Neural cell (in vitro differentiated cells): Measurements from ENCODE around the gene IPO13. TPM values are rescaled to one million over a fixed set of nuclear protein-coding genes. Genes with fewer than 3 reads are reported as not detected.

Experiments used
- H2AFZ ChIP-seq: fragments of 200-600, 300-800 bp; sonication (generic), shearing (Covaris generic); 2 replicates; pipeline ENCODE4 v1.6.0; 2014; ENCODE audit warnings: low read depth, mild to moderate bottlenecking, antibody characterized with exemption, low read length, moderate library complexity
- H3F3A ChIP-seq: fragments of 200-600 bp; shearing (Covaris generic); 2 replicates; pipeline ENCODE4 v1.6.1; 2016; ENCODE audit warnings: mild to moderate bottlenecking, moderate library complexity, mixed read lengths, antibody characterized with exemption, low read length; ENCODE audit not compliant: insufficient read depth, poor library complexity, severe bottlenecking
- H3K27ac ChIP-seq: fragments of 200-600, 300-800 bp; sonication (generic), shearing (Covaris generic); 2 replicates; pipeline ENCODE4 v1.5.1; 2014; ENCODE audit warnings: mild to moderate bottlenecking, low read length, moderate library complexity
- H3K27me3 ChIP-seq: fragments of 300-800, 200-600 bp; sonication (generic), shearing (Covaris generic); 2 replicates; pipeline ENCODE4 v1.6.0; 2014; ENCODE audit warnings: mild to moderate bottlenecking, low read depth, low read length, moderate library complexity; ENCODE audit not compliant: insufficient read depth
- H3K36me3 ChIP-seq: fragments of 300-800, 200-600 bp; sonication (generic), shearing (Covaris generic); 2 replicates; pipeline ENCODE4 v1.5.1; 2014; ENCODE audit warnings: mild to moderate bottlenecking, antibody characterized with exemption, low read length, moderate library complexity; ENCODE audit not compliant: insufficient read depth
- H3K4me2 ChIP-seq: fragments of 300-800, 200-600 bp; sonication (generic), shearing (Covaris generic); 2 replicates; pipeline ENCODE4 v1.6.0; 2014; ENCODE audit warnings: mild to moderate bottlenecking, low read length
- H3K4me3 ChIP-seq: fragments of 300-800, 200-600 bp; sonication (generic), shearing (Covaris generic); 2 replicates; pipeline ENCODE4 v1.5.1; 2014; ENCODE audit warnings: mild to moderate bottlenecking, low read length, moderate library complexity
- H3K79me2 ChIP-seq: fragments of 200-600 bp; shearing (Covaris generic); replicated peaks from 2 replicates; pipeline ENCODE4 v1.6.0; 2014; ENCODE audit warnings: mild to moderate bottlenecking, low read length, moderate library complexity; ENCODE audit not compliant: insufficient read depth
- H3K9ac ChIP-seq: fragments of 300-800, 200-600 bp; sonication (generic), shearing (Covaris generic); 2 replicates; pipeline ENCODE4 v1.6.1; 2016; ENCODE audit warnings: mild to moderate bottlenecking, low read length, mixed read lengths
- H3K9me2 ChIP-seq: fragments of 200-600 bp; shearing (Covaris generic); 2 replicates; pipeline ENCODE4 v1.6.1; 2016; ENCODE audit warnings: mild to moderate bottlenecking, low read length, mixed read lengths; ENCODE audit not compliant: insufficient read depth
- H3K9me3 ChIP-seq: fragments of 200-600, 300-800 bp; sonication (generic), shearing (Covaris generic); 2 replicates; pipeline ENCODE4 v1.6.1; 2016; ENCODE audit warnings: mild to moderate bottlenecking, mixed run types, low read length, moderate library complexity, mixed read lengths
- H4K20me1 ChIP-seq: fragments of 200-600 bp; shearing (Covaris generic); 2 replicates; pipeline ENCODE4 v1.6.1; 2016; ENCODE audit warnings: mild to moderate bottlenecking, mixed run types; ENCODE audit not compliant: insufficient read depth
- CTCF ChIP-seq: fragments of 450-650 bp; IDR thresholded peaks from 2 replicates; pipeline ENCODE4 v1.5.1; 2014; ENCODE audit warnings: antibody characterized with exemption, mild to moderate bottlenecking, moderate library complexity; ENCODE audit not compliant: poor library complexity, severe bottlenecking
- EP300 ChIP-seq: fragments of 450-650 bp; conservative IDR thresholded peaks from 2 replicates; pipeline ENCODE4 v1.6.1; 2014; ENCODE audit warnings: antibody characterized with exemption, mild to moderate bottlenecking, moderate library complexity; ENCODE audit not compliant: poor library complexity, severe bottlenecking
- EZH2 ChIP-seq: fragments of 200-600, 300-800 bp; shearing (Covaris generic), sonication (generic); IDR thresholded peaks from 2 replicates; pipeline ENCODE4 v1.6.1; 2014; ENCODE audit warnings: antibody characterized with exemption, low read length, borderline replicate concordance, mild to moderate bottlenecking; ENCODE audit not compliant: insufficient read depth, poor library complexity, severe bottlenecking
- MXI1 ChIP-seq: fragments of 450-650 bp; conservative IDR thresholded peaks from 2 replicates; pipeline ENCODE4 v1.6.1; 2014; ENCODE audit warnings: antibody characterized with exemption, mild to moderate bottlenecking; ENCODE audit not compliant: poor library complexity, severe bottlenecking
- POLR2AphosphoS5 ChIP-seq: IDR thresholded peaks from 2 replicates; pipeline ENCODE4 v1.6.1; 2012
- RAD21 ChIP-seq: fragments of 450-650 bp; conservative IDR thresholded peaks from 2 replicates; pipeline ENCODE4 v1.6.1; 2014; ENCODE audit warnings: antibody characterized with exemption, mild to moderate bottlenecking, moderate library complexity
- REST ChIP-seq: IDR thresholded peaks from 2 replicates; pipeline ENCODE4 v1.6.1; 2012; ENCODE audit warnings: borderline replicate concordance
- SMC3 ChIP-seq: fragments of 450-650 bp; conservative IDR thresholded peaks from 2 replicates; pipeline ENCODE4 v1.6.1; 2014; ENCODE audit warnings: antibody characterized with exemption, mild to moderate bottlenecking, moderate library complexity; ENCODE audit not compliant: poor library complexity
- TAF1 ChIP-seq: IDR thresholded peaks from 2 replicates; pipeline ENCODE4 v1.6.1; 2012; ENCODE audit warnings: low read depth
- polyA plus RNA-seq: library from polyadenylated mRNA; depleted of rRNA; stranded (reverse); fragments of >200 nt; gene quantifications from 2 replicates; pipeline ENCODE4 v1.2.3, GENCODE V29; 2014

The IPO13 gene
- polyA plus RNA-seq, 1 donor from 2014 or later = 29.8 TPM

- Histone ChIP-seq H2AFZ (no peak overlapping the region), H3K9ac (no peak overlapping the region), H3K9me2 (no peaks in the 10 kb centered on the region), H3K36me3 (no peaks in the 10 kb centered on the region), H3K4me3 (no peak overlapping the region), H3F3A (no peaks in the 10 kb centered on the region), H3K9me3 (no peaks in the 10 kb centered on the region), H3K4me2 (no peak overlapping the region), H3K79me2 (no peaks in the 10 kb centered on the region), H3K27me3 (no peaks in the 10 kb centered on the region), H3K27ac (no peak overlapping the region), H4K20me1 (no peaks in the 10 kb centered on the region)
- no peak for TF ChIP-seq RAD21
- no peak for TF ChIP-seq POLR2AphosphoS5
- TF ChIP-seq EZH2 = no peak
- no peak for TF ChIP-seq EP300
- no peak for TF ChIP-seq REST
- TF ChIP-seq TAF1 = no peak
Observed at GRCh38 chr1:43925846-43926245, 20.9 kb upstream of the IPO13 start.

- Histone ChIP-seq H3K9ac (no peak overlapping the region), H3K27ac (no peak overlapping the region), H3F3A (no peaks in the 10 kb centered on the region), H3K4me2 (no peak overlapping the region), H3K9me3 (no peaks in the 10 kb centered on the region), H3K79me2 (no peaks in the 10 kb centered on the region), H3K27me3 (peaks cover 20% of the 10 kb centered on the region), H3K4me3 (no peak overlapping the region), H2AFZ (no peak overlapping the region), H4K20me1 (no peaks in the 10 kb centered on the region), H3K9me2 (no peaks in the 10 kb centered on the region), H3K36me3 (no peaks in the 10 kb centered on the region)
- TF ChIP-seq CTCF (peak; percentile 17), SMC3 (no peak)
Observed at GRCh38 chr1:43930168-43930948, 16.4 kb upstream of the IPO13 start.

- H3K36me3 ChIP-seq = no peaks in the 10 kb centered on the region
- peaks cover 26% of the 10 kb centered on the region for H3K27me3 ChIP-seq
- H3K4me3 ChIP-seq = no peak overlapping the region
- no peak overlapping the region for H3K9ac ChIP-seq
- H3K9me3 ChIP-seq = no peaks in the 10 kb centered on the region
- no peak overlapping the region for H3K27ac ChIP-seq
- no peaks in the 10 kb centered on the region for H3K79me2 ChIP-seq
- TF ChIP-seq EP300 = no peak
- TF ChIP-seq TAF1 = no peak
- TF ChIP-seq SMC3 = no peak
- TF ChIP-seq REST = no peak
- no peak for TF ChIP-seq EZH2
- no peak for TF ChIP-seq MXI1
- TF ChIP-seq RAD21 = no peak
- no peak for TF ChIP-seq CTCF
- TF ChIP-seq POLR2AphosphoS5 = no peak
- H4K20me1 ChIP-seq = no peaks in the 10 kb centered on the region
- H3K9me2 ChIP-seq = no peaks in the 10 kb centered on the region
- H2AFZ ChIP-seq = no peak overlapping the region
- H3K4me2 ChIP-seq = no peak overlapping the region
- no peaks in the 10 kb centered on the region for H3F3A ChIP-seq
Observed at GRCh38 chr1:43930949-43931275, 15.8 kb upstream of the IPO13 start.
